ENCODE measurements around the gene SCAANT1.
A peak's percentile ranks its signal among the peaks of the same experiment; 100 is the strongest.

Gene SCAANT1

GRCh38 chr3:63934041-63934866 lies 22.1 kb upstream of the SCAANT1 start:
- no peak for DNase-seq

- DNase-seq, result no peak
Observed at GRCh38 chr3:63933459-63933858, 21.3 kb upstream of the SCAANT1 start.

DNA sequence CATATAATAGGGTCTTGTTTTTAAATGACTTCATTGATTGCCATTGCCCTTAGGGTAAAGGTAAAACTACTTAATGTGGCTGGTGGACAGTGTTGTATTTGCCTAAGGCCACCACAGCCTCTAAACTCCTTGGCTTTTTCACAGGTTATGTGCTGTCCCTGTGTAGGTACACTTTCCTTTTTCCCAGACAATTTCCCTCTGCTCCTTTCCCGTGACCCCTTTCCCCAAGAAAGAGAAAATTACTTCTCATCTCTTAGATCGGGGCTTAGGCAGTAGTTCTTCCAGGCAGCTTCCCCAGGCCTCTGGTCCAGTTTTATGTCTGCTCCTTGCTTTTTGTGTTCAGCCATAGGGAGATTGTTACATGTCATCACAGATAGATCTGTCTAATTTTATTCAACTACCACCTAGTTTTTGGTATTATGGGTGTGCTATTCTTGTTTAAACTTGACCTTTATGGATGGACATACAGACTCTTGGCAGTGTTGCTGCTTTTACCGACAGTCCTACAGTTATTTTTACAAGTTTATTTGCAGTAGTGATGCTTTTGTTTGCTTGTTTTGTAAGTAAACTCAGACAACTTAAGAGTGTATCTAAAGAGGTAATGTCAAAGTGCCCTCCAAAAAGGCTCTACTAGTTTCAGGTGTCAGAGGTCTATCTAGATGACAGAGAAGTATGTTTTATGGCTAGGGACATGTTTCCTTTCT lies 20.5 kb upstream of the SCAANT1 start:
- DNase-seq, result no peak

- DNase-seq, result no peak
Observed at GRCh38 chr3:63931290-63931689, 19.1 kb upstream of the SCAANT1 start.

- DNase-seq, result no peak
Observed at GRCh38 chr3:63927422-63928280, 15.5 kb upstream of the SCAANT1 start.

- no peak for DNase-seq
Observed at GRCh38 chr3:63926309-63926708, 14.1 kb upstream of the SCAANT1 start.

GRCh38 chr3:63922491-63923199 lies 10.5 kb upstream of the SCAANT1 start:
- DNase-seq, result no peak

GRCh38 chr3:63921741-63922482 lies 9.7 kb upstream of the SCAANT1 start:
- no peak for DNase-seq

GRCh38 chr3:63920001-63920400 lies 7.8 kb upstream of the SCAANT1 start:
- no peak for DNase-seq

DNA sequence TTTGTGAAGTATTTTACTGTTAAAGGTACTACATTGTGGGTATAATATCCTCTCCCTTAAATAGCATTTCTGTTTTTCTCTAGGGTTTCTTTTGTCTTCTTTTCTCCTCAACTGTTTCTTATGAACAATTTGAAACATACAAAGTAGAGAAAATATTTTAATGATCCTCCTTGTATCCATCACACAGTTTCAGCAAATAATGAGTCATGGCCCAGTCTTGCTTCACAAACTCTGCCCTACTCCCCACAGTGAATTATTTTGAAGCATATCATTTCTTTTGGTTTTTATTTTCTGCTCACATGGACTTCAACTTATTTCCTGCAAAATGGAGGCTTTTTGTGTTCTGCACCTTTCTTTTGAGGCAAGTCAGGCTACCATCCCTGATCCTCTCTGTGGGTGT lies 6.1 kb upstream of the SCAANT1 start:
- no peak for DNase-seq

DNA sequence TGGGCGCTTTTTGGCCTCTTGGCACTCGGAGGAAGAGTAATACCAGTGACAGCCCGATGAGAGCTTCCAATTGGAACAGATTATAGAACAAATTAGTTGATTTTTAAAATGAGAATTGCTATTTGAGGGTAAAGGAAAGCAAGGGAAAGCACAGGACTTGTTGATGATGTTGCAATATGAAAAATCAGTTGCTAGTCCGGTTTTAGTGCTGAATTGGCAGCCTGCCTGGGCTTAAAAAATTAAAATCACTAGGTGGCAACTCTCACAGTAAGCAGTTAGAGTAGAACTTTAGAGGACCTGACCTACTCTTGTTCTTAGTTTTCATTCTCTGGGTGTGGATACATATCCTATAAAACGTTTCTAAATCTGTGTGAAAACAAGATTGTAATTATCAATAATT lies 2.1 kb upstream of the SCAANT1 start:
- no peak for DNase-seq

- DNase-seq, result peak; percentile 68
Observed at GRCh38 chr3:63912768-63913588, 795 bp upstream of the SCAANT1 start.

DNA sequence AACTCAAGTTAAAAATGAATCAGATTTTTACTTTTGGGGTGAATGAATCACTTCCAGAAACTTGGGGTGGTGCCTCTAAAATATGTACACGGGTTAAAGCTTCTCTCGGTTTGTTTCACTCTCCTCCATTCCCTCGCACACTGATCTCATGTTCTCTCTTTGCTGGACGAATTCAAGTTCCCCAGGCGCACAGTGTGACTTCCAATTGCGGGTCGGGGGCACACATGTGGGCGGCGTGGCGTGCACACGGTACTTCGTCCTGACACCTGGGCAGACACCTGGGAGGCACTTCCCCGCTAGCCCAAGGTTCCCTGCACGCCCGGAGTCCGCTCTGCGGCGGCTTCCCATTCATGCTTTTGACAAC lies 692 bp downstream of the SCAANT1 start:
- no peak for DNase-seq

DNA sequence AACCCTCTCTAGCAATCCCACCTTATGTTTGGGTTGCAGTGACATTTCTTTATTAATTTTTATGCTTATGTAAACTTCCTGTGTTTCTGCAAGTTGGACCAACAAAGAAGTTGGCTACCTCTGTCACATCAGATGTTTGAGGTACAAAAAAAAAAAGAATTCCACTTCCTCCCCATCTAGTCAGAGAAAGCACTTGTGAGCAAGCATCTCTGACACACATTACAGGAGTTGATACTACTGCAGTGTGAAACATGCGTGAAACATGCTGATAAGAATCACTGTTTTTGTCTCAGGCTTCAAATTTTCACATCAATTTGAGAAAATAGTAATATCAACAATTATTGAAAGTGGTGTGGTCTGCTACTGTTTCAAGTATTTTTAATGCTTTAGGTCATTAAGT lies 1.3 kb downstream of the SCAANT1 start:
- DNase-seq, result no peak

- no peak for DNase-seq
Observed at GRCh38 chr3:63910001-63910400, 2.2 kb downstream of the SCAANT1 start.

DNA sequence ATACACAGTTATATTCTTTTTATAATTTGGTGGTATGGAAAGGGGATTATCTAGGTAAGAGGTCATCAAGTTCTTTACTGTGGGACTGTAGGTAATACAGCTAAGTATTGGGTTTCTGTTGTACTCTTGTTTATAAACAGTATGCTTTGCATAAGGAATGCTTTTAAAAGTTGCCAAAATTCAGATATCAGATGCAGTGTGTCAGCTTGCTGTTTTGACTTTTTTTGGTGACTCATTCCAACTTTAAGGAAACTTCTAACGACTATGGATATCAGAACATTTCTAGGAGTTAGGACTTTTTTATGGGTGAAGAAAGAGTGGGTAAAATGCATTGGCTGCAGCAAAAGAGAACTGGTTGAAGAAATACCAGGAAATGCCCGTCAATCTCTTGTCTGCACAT lies 2.8 kb downstream of the SCAANT1 start:
- no peak for DNase-seq

DNA sequence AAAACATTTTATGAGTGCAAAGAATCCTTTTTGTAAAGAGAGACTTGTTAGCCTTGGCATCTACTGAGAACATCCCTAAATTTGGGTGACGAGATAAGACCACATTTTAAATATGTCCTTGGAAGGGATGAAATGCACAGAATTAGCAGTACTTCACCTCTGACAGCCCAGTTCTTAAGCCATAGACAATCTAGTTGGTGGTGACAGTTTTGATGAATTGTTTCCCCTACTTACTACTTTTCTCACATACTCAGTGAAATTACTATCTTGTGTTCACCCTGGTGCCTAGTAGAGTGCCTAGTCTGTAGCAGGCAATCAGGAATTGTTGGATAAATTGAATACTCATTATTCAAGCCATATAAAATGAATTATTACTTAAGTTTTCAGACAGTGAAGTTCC lies 3.4 kb downstream of the SCAANT1 start:
- DNase-seq, result no peak

DNA sequence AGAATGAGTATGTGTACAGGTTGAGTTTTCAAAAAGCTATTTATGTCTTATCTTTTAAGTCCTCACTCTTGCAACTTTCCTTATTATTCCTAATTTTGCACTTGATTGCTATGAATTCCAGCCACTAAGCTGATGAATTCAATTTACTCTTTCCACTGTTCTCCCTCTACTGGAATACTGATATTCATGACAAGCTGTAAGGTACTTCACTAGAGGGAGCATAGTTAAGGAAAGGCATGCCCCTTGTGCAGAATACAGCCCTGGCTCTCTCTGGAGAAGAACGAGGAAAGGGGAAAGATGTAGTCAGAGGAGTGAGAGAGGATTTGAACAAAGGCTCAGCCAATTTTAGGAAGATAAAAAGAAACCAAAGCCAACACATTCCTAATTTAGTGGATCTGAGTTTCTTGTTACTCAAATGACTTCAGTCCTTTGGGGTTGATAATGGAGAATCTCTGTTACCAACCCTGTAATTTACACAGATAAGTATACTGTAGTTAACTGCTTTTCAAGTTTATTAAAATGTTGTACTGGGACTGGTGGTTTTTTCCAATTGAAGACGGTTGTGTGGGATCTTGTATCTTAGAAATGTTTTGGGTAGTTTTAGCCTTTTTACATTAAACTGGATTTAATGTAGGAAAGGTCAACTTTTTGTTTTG lies 4.0 kb downstream of the SCAANT1 start:
- no peak for DNase-seq

DNA sequence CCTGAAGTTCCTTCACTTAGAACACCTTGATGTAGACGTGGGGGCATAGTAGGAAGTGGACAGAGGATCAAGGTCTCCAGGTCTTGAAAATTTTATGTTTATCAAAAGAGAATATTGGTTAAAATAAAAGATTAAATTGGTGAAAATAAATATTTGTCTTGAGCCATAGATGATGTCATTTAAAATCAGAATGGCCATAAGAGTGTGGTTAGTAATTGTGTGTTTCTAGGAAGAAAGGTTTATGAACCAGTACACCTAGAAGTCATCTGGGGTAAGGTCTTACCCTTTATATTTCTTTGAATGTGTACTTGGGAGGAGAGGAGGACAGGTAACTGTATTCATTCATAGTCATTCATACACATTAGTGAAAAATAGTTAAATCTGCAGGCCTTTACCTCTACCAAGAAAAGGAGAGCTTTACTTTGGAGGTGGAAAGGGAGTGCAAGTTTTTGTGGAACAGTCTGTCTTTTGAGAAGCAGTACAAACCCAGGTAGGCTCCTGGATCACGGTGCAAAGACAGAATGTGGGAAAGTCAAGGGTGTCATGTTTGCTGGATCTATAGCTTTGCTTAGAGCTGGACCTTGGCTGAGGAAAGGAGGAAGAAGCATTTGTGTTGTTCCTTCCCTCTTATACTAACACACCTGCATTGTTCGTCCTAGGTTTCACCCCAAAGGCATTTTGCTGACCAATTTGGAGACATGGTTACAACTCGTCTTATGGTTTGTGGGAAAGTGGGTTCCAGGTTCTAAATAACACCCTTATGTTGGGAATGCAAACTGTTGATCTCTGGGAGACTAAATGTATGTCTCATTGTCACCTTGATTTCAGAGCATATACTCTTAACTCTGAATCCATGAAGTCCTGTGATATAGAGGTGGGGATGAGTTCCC lies 6.2 kb downstream of the SCAANT1 start:
- DNase-seq, result no peak
